GM23248 (cell line): Measurements from ENCODE around the gene LY6G6D.

Source experiments
- EZH2 ChIP-seq: fragments of 200-600 bp; sonication (generic); IDR thresholded peaks from 2 replicates; pipeline ENCODE4 v1.6.1; 2018; ENCODE audit warnings: antibody characterized with exemption, mild to moderate bottlenecking; ENCODE audit not compliant: insufficient read depth, poor library complexity, severe bottlenecking
- EZH2phosphoT487 ChIP-seq: fragments of 200-600 bp; sonication (generic); IDR thresholded peaks from 2 replicates; pipeline ENCODE4 v1.6.1; 2018; ENCODE audit warnings: antibody characterized with exemption, moderate library complexity, mild to moderate bottlenecking, low read depth; ENCODE audit not compliant: insufficient read depth

- no peak for TF ChIP-seq EZH2
- TF ChIP-seq EZH2phosphoT487, result no peak
These were observed 3.9 kb upstream of the LY6G6D start for GRCh38 chr6:31711233-31711632.
